H1 (cell line): Measurements from ENCODE around the gene ACKR3. TPM values are rescaled to one million over a fixed set of nuclear protein-coding genes. Genes with fewer than 3 reads are reported as not detected.

ENCODE experiments used
- ATF2 ChIP-seq: IDR thresholded peaks from 2 replicates; pipeline ENCODE4 v1.6.1; 2012; ENCODE audit warnings: low read length, inconsistent platforms
- ATF3 ChIP-seq: IDR thresholded peaks from 2 replicates; pipeline ENCODE4 v1.6.1; 2011; ENCODE audit warnings: low read depth, mild to moderate bottlenecking, low read length; ENCODE audit not compliant: insufficient read depth
- CHD1 ChIP-seq: IDR thresholded peaks from 2 replicates; pipeline ENCODE4 v1.6.1; 2012; ENCODE audit warnings: low read depth, low read length, improper control_type of control experiment
- EZH2 ChIP-seq: fragments of 200-600 bp; sonication (generic); IDR thresholded peaks from 2 replicates; pipeline ENCODE4 v1.7.1; 2012; ENCODE audit warnings: low read depth, mild to moderate bottlenecking, moderate library complexity, low read length, inconsistent platforms; ENCODE audit not compliant: severe bottlenecking
- POLR2AphosphoS5 ChIP-seq: IDR thresholded peaks from 2 replicates; pipeline ENCODE4 v1.6.1; 2011; ENCODE audit warnings: low read depth, low read length
- polyA plus RNA-seq, 7 experiments: library from polyadenylated mRNA; depleted of rRNA in 3 of 7; stranded (reverse) in 5 of 7; unstranded in 2 of 7; fragments of >200 nt in 5 of 7; fragments of 200-250 nt in 2 of 7; gene quantifications; 1 replicate in 5 of 7; 2 replicates in 1 of 7; 4 replicates in 1 of 7; pipeline versions ENCODE4 v1.2.1 to v1.2.3, GENCODE V29; 2011 to 2013; ENCODE audit warnings: missing spikeins in 2 of 7, mixed read lengths in 2 of 7
- total RNA-seq: library from RNA; stranded (reverse); fragmentation: NEBNext Ultra II Directional; extraction: Animal tissue kit (Norgen Biotek cat#: 25700); gene quantifications from 2 replicates; pipeline ENCODE4 v1.2.1, GENCODE V29; 2021
- TF ChIP-seq, protein P1 (sequence below): fragments of 300-600 bp; sonication (generic); IDR thresholded peaks from 2 replicates; pipeline ENCODE4 v1.7.1; 2012; ENCODE audit warnings: low read length, moderate library complexity, mild to moderate bottlenecking, inconsistent platforms; ENCODE audit not compliant: insufficient replicate concordance

The ACKR3 gene
- total and polyA plus RNA-seq, 2 of the 8 experiments (the other 6 are each of a cell fraction or from before 2014, with no cell fraction given) = 1.4 to 24.4 TPM

DNA sequence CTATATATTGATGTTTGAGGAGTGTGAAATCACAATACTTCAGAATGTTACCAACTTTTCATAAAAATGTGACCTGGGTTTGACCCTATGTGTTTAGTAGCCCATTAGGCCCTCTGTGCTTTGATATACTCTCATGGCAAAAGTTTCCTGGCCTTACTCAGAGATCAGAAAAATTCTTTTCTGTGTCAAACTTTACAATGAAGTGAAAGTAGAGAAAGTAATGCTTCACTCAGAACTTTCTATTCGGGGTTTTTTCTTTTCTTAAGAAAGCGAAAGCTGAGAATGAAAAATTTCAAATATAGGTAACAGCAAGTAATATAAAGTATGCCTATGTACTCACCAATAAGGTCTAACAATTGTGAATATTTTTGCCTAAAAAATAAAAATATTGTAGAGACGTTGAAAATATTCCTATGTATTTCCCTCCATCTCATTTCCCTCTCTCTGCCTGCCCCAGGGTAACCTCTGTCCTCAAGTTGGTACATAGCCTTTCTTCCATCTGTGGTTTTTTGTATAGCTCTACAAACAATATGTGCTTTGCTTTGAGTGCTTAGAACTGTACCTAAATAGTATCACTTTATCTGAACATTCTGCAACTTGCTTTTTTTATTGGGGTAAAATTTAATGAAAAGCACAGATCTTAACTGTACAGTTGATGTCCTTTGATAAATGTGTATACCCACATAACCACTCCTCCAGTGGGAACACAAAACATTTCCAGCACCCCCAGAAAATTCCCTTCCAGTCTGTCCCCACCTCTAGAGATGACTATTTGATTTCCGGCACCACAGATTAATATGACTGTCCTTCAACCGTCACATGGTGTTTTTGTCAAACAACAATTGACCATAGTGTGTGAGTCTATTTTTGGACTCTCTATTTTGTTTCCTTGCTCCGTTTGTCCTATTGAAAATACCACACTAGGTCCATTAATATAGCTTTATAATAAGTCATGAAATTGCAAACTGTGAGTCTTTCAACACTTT is 10.3 kb upstream of the ACKR3 start (continued):
- TF ChIP-seq, protein P1, sequence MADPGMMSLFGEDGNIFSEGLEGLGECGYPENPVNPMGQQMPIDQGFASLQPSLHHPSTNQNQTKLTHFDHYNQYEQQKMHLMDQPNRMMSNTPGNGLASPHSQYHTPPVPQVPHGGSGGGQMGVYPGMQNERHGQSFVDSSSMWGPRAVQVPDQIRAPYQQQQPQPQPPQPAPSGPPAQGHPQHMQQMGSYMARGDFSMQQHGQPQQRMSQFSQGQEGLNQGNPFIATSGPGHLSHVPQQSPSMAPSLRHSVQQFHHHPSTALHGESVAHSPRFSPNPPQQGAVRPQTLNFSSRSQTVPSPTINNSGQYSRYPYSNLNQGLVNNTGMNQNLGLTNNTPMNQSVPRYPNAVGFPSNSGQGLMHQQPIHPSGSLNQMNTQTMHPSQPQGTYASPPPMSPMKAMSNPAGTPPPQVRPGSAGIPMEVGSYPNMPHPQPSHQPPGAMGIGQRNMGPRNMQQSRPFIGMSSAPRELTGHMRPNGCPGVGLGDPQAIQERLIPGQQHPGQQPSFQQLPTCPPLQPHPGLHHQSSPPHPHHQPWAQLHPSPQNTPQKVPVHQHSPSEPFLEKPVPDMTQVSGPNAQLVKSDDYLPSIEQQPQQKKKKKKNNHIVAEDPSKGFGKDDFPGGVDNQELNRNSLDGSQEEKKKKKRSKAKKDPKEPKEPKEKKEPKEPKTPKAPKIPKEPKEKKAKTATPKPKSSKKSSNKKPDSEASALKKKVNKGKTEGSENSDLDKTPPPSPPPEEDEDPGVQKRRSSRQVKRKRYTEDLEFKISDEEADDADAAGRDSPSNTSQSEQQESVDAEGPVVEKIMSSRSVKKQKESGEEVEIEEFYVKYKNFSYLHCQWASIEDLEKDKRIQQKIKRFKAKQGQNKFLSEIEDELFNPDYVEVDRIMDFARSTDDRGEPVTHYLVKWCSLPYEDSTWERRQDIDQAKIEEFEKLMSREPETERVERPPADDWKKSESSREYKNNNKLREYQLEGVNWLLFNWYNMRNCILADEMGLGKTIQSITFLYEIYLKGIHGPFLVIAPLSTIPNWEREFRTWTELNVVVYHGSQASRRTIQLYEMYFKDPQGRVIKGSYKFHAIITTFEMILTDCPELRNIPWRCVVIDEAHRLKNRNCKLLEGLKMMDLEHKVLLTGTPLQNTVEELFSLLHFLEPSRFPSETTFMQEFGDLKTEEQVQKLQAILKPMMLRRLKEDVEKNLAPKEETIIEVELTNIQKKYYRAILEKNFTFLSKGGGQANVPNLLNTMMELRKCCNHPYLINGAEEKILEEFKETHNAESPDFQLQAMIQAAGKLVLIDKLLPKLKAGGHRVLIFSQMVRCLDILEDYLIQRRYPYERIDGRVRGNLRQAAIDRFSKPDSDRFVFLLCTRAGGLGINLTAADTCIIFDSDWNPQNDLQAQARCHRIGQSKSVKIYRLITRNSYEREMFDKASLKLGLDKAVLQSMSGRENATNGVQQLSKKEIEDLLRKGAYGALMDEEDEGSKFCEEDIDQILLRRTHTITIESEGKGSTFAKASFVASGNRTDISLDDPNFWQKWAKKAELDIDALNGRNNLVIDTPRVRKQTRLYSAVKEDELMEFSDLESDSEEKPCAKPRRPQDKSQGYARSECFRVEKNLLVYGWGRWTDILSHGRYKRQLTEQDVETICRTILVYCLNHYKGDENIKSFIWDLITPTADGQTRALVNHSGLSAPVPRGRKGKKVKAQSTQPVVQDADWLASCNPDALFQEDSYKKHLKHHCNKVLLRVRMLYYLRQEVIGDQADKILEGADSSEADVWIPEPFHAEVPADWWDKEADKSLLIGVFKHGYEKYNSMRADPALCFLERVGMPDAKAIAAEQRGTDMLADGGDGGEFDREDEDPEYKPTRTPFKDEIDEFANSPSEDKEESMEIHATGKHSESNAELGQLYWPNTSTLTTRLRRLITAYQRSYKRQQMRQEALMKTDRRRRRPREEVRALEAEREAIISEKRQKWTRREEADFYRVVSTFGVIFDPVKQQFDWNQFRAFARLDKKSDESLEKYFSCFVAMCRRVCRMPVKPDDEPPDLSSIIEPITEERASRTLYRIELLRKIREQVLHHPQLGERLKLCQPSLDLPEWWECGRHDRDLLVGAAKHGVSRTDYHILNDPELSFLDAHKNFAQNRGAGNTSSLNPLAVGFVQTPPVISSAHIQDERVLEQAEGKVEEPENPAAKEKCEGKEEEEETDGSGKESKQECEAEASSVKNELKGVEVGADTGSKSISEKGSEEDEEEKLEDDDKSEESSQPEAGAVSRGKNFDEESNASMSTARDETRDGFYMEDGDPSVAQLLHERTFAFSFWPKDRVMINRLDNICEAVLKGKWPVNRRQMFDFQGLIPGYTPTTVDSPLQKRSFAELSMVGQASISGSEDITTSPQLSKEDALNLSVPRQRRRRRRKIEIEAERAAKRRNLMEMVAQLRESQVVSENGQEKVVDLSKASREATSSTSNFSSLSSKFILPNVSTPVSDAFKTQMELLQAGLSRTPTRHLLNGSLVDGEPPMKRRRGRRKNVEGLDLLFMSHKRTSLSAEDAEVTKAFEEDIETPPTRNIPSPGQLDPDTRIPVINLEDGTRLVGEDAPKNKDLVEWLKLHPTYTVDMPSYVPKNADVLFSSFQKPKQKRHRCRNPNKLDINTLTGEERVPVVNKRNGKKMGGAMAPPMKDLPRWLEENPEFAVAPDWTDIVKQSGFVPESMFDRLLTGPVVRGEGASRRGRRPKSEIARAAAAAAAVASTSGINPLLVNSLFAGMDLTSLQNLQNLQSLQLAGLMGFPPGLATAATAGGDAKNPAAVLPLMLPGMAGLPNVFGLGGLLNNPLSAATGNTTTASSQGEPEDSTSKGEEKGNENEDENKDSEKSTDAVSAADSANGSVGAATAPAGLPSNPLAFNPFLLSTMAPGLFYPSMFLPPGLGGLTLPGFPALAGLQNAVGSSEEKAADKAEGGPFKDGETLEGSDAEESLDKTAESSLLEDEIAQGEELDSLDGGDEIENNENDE = no peak
- TF ChIP-seq POLR2AphosphoS5 = no peak
- TF ChIP-seq ATF3 = no peak
- no peak for TF ChIP-seq CHD1
- TF ChIP-seq ATF2 = no peak
- no peak for TF ChIP-seq EZH2
